Liver (tissue), 10 donors: ENCODE data around the gene SBK1. TPM values are rescaled to one million over a fixed set of nuclear protein-coding genes. Genes with fewer than 3 reads are reported as not detected.
"Not testable (repeated sequence)": the region's sequence is repeated elsewhere in the genome, so short reads cannot be mapped to it uniquely, and the experiment has no call there.

ENCODE experiments used
- DNase-seq: peaks from one replicate; pipeline ENCODE4 v3.0.0-alpha.2; 2017; ENCODE audit warnings: low spot score
- H3K27ac ChIP-seq, 2 donors: one replicate each; pipeline ENCODE4 v1.7.0; 2013; ENCODE audit warnings: inconsistent platforms in 2 of 2, low read length in 2 of 2, control low read depth in 1 of 2, low read depth in 1 of 2, mild to moderate bottlenecking in 1 of 2
- H3K27me3 ChIP-seq, 4 donors: one replicate each; pipeline versions ENCODE4 v1.6.1 to v1.7.0; 2013; ENCODE audit warnings: low read length in 3 of 4, inconsistent platforms in 1 of 4, mild to moderate bottlenecking in 1 of 4, moderate library complexity in 1 of 4; ENCODE audit not compliant: control insufficient read depth in 4 of 4, insufficient read depth in 4 of 4
- H3K36me3 ChIP-seq, 4 donors: one replicate each; pipeline versions ENCODE4 v1.6.1 to v1.7.0; 2013; ENCODE audit warnings: low read length in 3 of 4, mild to moderate bottlenecking in 3 of 4, low read depth in 1 of 4, moderate library complexity in 1 of 4; ENCODE audit not compliant: control insufficient read depth in 4 of 4, insufficient read depth in 3 of 4
- H3K4me1 ChIP-seq, 4 donors: one replicate each; pipeline versions ENCODE4 v1.6.1 to v1.7.0; 2013; ENCODE audit warnings: low read length in 3 of 4, mild to moderate bottlenecking in 3 of 4, moderate library complexity in 1 of 4; ENCODE audit not compliant: control insufficient read depth in 4 of 4, insufficient read depth in 4 of 4
- H3K4me3 ChIP-seq, 3 donors: one replicate each; pipeline versions ENCODE4 v1.6.1 to v1.7.0; 2013; ENCODE audit warnings: low read length in 3 of 3, control low read depth in 1 of 3, low read depth in 1 of 3, mild to moderate bottlenecking in 1 of 3
- H3K9ac ChIP-seq, 2 donors: one replicate each; pipeline ENCODE4 v1.7.0; 2013; ENCODE audit warnings: low read length in 2 of 2, mild to moderate bottlenecking in 2 of 2, moderate library complexity in 2 of 2, control low read depth in 1 of 2, low read depth in 1 of 2
- H3K9me3 ChIP-seq, 4 donors: one replicate each; pipeline versions ENCODE4 v1.6.1 to v1.7.0; 2013; ENCODE audit warnings: low read length in 3 of 4; ENCODE audit not compliant: control insufficient read depth in 4 of 4
- WGBS: extraction: QIAGEN DNeasy Blood & Tissue Kit; methylation state at CpG from one replicate; pipeline ENCODE4 v1.1.7; 2013; 5-methylcytosine and 5-hydroxymethylcytosine counted together
- polyA plus RNA-seq, 2 donors: library from polyadenylated mRNA; stranded (reverse) in 1 of 2; unstranded in 1 of 2; fragments of 200-250 nt in 1 of 2; fragments of >200 nt in 1 of 2; fragmentation: Nextera tagmentation in 1 of 2; extraction: Ambion mirVana in 1 of 2; gene quantifications; one replicate each; pipeline versions ENCODE4 v1.2.1 to v1.2.3, GENCODE V29; 2013 to 2015
- small RNA-seq: library from RNA; depleted of rRNA; stranded (forward); fragments of <200 nt; gene quantifications from one replicate; pipeline ENCODE3, GENCODE V24; 2014
- total RNA-seq, 2 donors: library from RNA; depleted of rRNA; stranded (reverse); fragments of >200 nt; gene quantifications; one replicate each; pipeline ENCODE4 v1.2.3, GENCODE V29; 2014
- donor health status: healthy.
- donor health status: healthy.
- donor health status: healthy.
- donor health status: healthy.
- donor health status: healthy.

The SBK1 gene
- total and polyA plus RNA-seq, 4 donors = 0.05 to 0.08 (median 0.07) TPM; not detected in 1

- H3K9ac ChIP-seq, H3K36me3 ChIP-seq, H3K4me1 ChIP-seq, H3K4me3 ChIP-seq, DNase-seq, H3K27me3 ChIP-seq, H3K27ac ChIP-seq, H3K9me3 ChIP-seq: not testable (repeated sequence)
- 76% methylated on average over 5 of the region's 5 CpGs for WGBS
These were observed 44.8 kb downstream of the SBK1 start for GRCh38 chr16:28336940-28337710.

- not testable (repeated sequence) for H3K4me1 ChIP-seq, H3K36me3 ChIP-seq, H3K4me3 ChIP-seq, H3K27me3 ChIP-seq, H3K9ac ChIP-seq, DNase-seq, H3K27ac ChIP-seq, H3K9me3 ChIP-seq
- WGBS = 86% methylated on average over 5 of the region's 6 CpGs
These were observed 45.9 kb downstream of the SBK1 start for GRCh38 chr16:28338230-28338629.

GRCh38 chr16:28362600-28362999 lies 70.3 kb downstream of the SBK1 start:
- not testable (repeated sequence) for H3K27me3 ChIP-seq, DNase-seq, H3K4me1 ChIP-seq, H3K9ac ChIP-seq, H3K4me3 ChIP-seq, H3K27ac ChIP-seq, H3K36me3 ChIP-seq, H3K9me3 ChIP-seq
- 100% methylated on average over 2 of the region's 5 CpGs for WGBS

- H3K27ac ChIP-seq, H3K36me3 ChIP-seq, H3K9ac ChIP-seq, H3K9me3 ChIP-seq, H3K27me3 ChIP-seq, H3K4me3 ChIP-seq, DNase-seq, H3K4me1 ChIP-seq: not testable (repeated sequence)
- WGBS = no CpG with 5 or more reads among the region's 5 CpGs
These were observed 71.1 kb downstream of the SBK1 start, which contains the start of gene NPIPB6 for GRCh38 chr16:28363408-28363807. Gene NPIPB6, minus strand, starts transcription at chr16:28363508. Its CDS starts 686 bp downstream, at chr16:28362822.

- not testable (repeated sequence) for H3K9me3 ChIP-seq, H3K9ac ChIP-seq, H3K27me3 ChIP-seq, H3K4me1 ChIP-seq, DNase-seq, H3K4me3 ChIP-seq, H3K27ac ChIP-seq, H3K36me3 ChIP-seq
- 1% methylated on average over 16 of the region's 75 CpGs for WGBS
These were observed 72.2 kb downstream of the SBK1 start for GRCh38 chr16:28364268-28365173.

GRCh38 chr16:28367926-28368325 lies 75.6 kb downstream of the SBK1 start:
- not testable (repeated sequence) for DNase-seq, H3K9me3 ChIP-seq, H3K4me3 ChIP-seq, H3K9ac ChIP-seq, H3K4me1 ChIP-seq, H3K27me3 ChIP-seq, H3K27ac ChIP-seq, H3K36me3 ChIP-seq
- 27% methylated on average over 25 of the region's 32 CpGs for WGBS

Small RNA genes lying within 50 kb of the gene (small RNA-seq; reads per million reads assigned to genes)
- not detected for gene AC138904.2

Other genes starting within 250 kb of the SBK1 start
- not detected for gene GSG1L, start 228.8 kb upstream of the SBK1 start, total RNA-seq
- gene GSG1L, start 228.8 kb upstream of the SBK1 start, polyA plus RNA-seq = not detected
- 10 to 100 TPM; 41.0 to 50.0 TPM for gene XPO6, start 80.6 kb upstream of the SBK1 start, total RNA-seq
- gene XPO6, start 80.6 kb upstream of the SBK1 start, polyA plus RNA-seq = 10 to 100 TPM; 27.5 to 31.0 TPM
- under 1 TPM; 0.42 to 0.75 TPM for gene NPIPB6, start 71.0 kb downstream of the SBK1 start, total RNA-seq
- gene NPIPB6, start 71.0 kb downstream of the SBK1 start, polyA plus RNA-seq = not detected
- 100 to 1,000 TPM in 1 of 2 donors, 10 to 100 TPM in 1; 81.8 to 103 TPM for gene EIF3CL, start 111.3 kb downstream of the SBK1 start, total RNA-seq
- gene EIF3CL, start 111.3 kb downstream of the SBK1 start, polyA plus RNA-seq = 10 to 100 TPM in 1 of 2 donors, under 1 TPM in 1; 0.11 to 54.4 TPM
- not detected for gene NPIPB7, start 179.8 kb downstream of the SBK1 start, total RNA-seq
- not detected for gene NPIPB7, start 179.8 kb downstream of the SBK1 start, polyA plus RNA-seq
- gene CLN3, start 199.5 kb downstream of the SBK1 start, total RNA-seq = 10 to 100 TPM; 16.1 to 16.3 TPM
- gene CLN3, start 199.5 kb downstream of the SBK1 start, polyA plus RNA-seq = 10 to 100 TPM; 22.3 to 23.6 TPM
- gene APOBR, start 202.1 kb downstream of the SBK1 start, total RNA-seq = 1 to 10 TPM; 1.3 to 1.5 TPM
- 1 to 10 TPM in 1 of 2 donors, under 1 TPM in 1; 0.28 to 1.4 TPM for gene APOBR, start 202.1 kb downstream of the SBK1 start, polyA plus RNA-seq
- 1 to 10 TPM in 1 of 2 donors, under 1 TPM in 1; 0.33 to 2.5 TPM for gene IL27, start 214.3 kb downstream of the SBK1 start, total RNA-seq
- 1 to 10 TPM; 2.2 to 4.1 TPM for gene IL27, start 214.3 kb downstream of the SBK1 start, polyA plus RNA-seq
- 10 to 100 TPM; 10.9 to 16.1 TPM for gene NUPR1, start 246.4 kb downstream of the SBK1 start, total RNA-seq
- gene NUPR1, start 246.4 kb downstream of the SBK1 start, polyA plus RNA-seq = 100 to 1,000 TPM; 109 to 305 TPM